ENCODE data around the gene TNNT3. TPM values are rescaled to one million over a fixed set of nuclear protein-coding genes. Genes with fewer than 3 reads are reported as not detected.

TNNT3 gene
- total RNA-seq, 1 experiment from 2014 or later: not detected

GRCh38 chr11:1969776-1970175 is 50.3 kb downstream of the TNNT3 start:
- H3K9me2 ChIP-seq (replicated peaks; ENCODE audit: low read length): no peaks in the 10 kb centered on the region
- H2AFZ ChIP-seq (ENCODE audit: low read length): no peak overlapping the region
- intact Hi-C loops (cut with micrococcal nuclease): no loop called here
- DNase-seq (no peak), ATAC-seq (no peak)
- H3F3A ChIP-seq (ENCODE audit: low read length, unreplicated experiment): no peaks in the 10 kb centered on the region
- no peak overlapping the region for H3K9ac ChIP-seq (ENCODE audit: low read length)
- no peaks in the 10 kb centered on the region for H3K79me2 ChIP-seq (ENCODE audit: low read length)
- no peaks in the 10 kb centered on the region for H3K9me3 ChIP-seq (ENCODE audit: low read length)
- H3K4me3 ChIP-seq (ENCODE audit: low read length): no peak overlapping the region
- CTCF ChIA-PET: no interaction called here
- POLR2A ChIA-PET (ENCODE audit: unreplicated experiment): no interaction called here
- no peaks in the 10 kb centered on the region for H4K20me1 ChIP-seq (ENCODE audit: low read length)
- no peak for TF ChIP-seq EZH2 (IDR thresholded peaks at IDR 0.05; ENCODE audit: low read length, unreplicated experiment)
- TF ChIP-seq EZH2phosphoT487 (IDR thresholded peaks at IDR 0.05; ENCODE audit: borderline replicate concordance, low read length): no peak
- TF ChIP-seq, protein P1, sequence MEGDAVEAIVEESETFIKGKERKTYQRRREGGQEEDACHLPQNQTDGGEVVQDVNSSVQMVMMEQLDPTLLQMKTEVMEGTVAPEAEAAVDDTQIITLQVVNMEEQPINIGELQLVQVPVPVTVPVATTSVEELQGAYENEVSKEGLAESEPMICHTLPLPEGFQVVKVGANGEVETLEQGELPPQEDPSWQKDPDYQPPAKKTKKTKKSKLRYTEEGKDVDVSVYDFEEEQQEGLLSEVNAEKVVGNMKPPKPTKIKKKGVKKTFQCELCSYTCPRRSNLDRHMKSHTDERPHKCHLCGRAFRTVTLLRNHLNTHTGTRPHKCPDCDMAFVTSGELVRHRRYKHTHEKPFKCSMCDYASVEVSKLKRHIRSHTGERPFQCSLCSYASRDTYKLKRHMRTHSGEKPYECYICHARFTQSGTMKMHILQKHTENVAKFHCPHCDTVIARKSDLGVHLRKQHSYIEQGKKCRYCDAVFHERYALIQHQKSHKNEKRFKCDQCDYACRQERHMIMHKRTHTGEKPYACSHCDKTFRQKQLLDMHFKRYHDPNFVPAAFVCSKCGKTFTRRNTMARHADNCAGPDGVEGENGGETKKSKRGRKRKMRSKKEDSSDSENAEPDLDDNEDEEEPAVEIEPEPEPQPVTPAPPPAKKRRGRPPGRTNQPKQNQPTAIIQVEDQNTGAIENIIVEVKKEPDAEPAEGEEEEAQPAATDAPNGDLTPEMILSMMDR (conservative IDR thresholded peaks at IDR 0.05; ENCODE audit: low read depth, low read length): no peak
- H3K4me2 ChIP-seq (ENCODE audit: low read length): no peak overlapping the region
- H3K27ac ChIP-seq (ENCODE audit: low read length): no peak overlapping the region
- H3K36me3 ChIP-seq (ENCODE audit: low read depth, low read length): no peaks in the 10 kb centered on the region
- H3K4me1 ChIP-seq (ENCODE audit: insufficient read depth, low read length): no peaks in the 10 kb centered on the region
- no TSS peak for BruUV-seq (replicated peaks)
- H3K27me3 ChIP-seq (ENCODE audit: low read length): no peaks in the 10 kb centered on the region

GRCh38 chr11:1970956-1971355 is 51.5 kb downstream of the TNNT3 start:
- Histone ChIP-seq H3K27me3 (ENCODE audit: low read length) (no peaks in the 10 kb centered on the region), H3K9me3 (ENCODE audit: low read length) (no peaks in the 10 kb centered on the region), H3K36me3 (ENCODE audit: low read depth, low read length) (no peaks in the 10 kb centered on the region), H3K9me2 (replicated peaks; ENCODE audit: low read length) (no peaks in the 10 kb centered on the region), H3K79me2 (ENCODE audit: low read length) (no peaks in the 10 kb centered on the region), H4K20me1 (ENCODE audit: low read length) (no peaks in the 10 kb centered on the region), H3K4me1 (ENCODE audit: insufficient read depth, low read length) (no peaks in the 10 kb centered on the region), H3K4me3 (ENCODE audit: low read length) (no peak overlapping the region), H2AFZ (ENCODE audit: low read length) (no peak overlapping the region), H3F3A (ENCODE audit: low read length, unreplicated experiment) (no peaks in the 10 kb centered on the region), H3K4me2 (ENCODE audit: low read length) (no peak overlapping the region), H3K27ac (ENCODE audit: low read length) (no peak overlapping the region), H3K9ac (ENCODE audit: low read length) (no peak overlapping the region)
- BruUV-seq (replicated peaks): no TSS peak
- POLR2A ChIA-PET (ENCODE audit: unreplicated experiment): no interaction called here
- intact Hi-C loops (cut with micrococcal nuclease): no loop called here
- no peak for ATAC-seq
- TF ChIP-seq, protein P1 (conservative IDR thresholded peaks at IDR 0.05; ENCODE audit: low read depth, low read length): no peak
- no peak for TF ChIP-seq EZH2phosphoT487 (IDR thresholded peaks at IDR 0.05; ENCODE audit: borderline replicate concordance, low read length)
- no peak for TF ChIP-seq EZH2 (IDR thresholded peaks at IDR 0.05; ENCODE audit: low read length, unreplicated experiment)
- CTCF ChIA-PET: no interaction called here
- no peak for DNase-seq

DNA sequence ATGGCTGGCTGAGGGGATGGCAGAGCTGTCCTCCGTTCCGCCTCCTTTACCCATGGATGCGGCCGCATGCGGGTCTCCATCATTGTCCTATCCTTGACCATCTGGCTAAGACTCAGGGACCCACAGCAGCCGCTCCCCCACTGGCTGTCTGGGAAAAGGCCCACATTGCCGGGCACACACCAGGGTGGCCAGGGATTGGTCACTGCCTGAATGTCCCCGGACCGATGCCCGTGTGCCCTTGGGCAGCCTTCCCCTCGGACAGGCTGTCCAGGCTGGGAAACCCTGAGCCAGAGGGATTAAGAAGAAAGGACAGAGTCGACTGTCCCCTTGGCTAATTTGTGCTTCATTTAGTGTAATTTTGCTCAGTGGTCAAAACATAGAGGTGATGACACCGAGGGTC is 55.7 kb downstream of the TNNT3 start:
- no peaks in the 10 kb centered on the region for H3K36me3 ChIP-seq (ENCODE audit: low read depth, low read length)
- H3K4me2 ChIP-seq (ENCODE audit: low read length): no peak overlapping the region
- no peaks in the 10 kb centered on the region for H3K27me3 ChIP-seq (ENCODE audit: low read length)
- no peak overlapping the region for H3K27ac ChIP-seq (ENCODE audit: low read length)
- no peaks in the 10 kb centered on the region for H3K9me3 ChIP-seq (ENCODE audit: low read length)
- TF ChIP-seq, protein P1 (conservative IDR thresholded peaks at IDR 0.05; ENCODE audit: low read depth, low read length): no peak
- TF ChIP-seq EZH2 (IDR thresholded peaks at IDR 0.05; ENCODE audit: low read length, unreplicated experiment): no peak
- TF ChIP-seq EZH2phosphoT487 (IDR thresholded peaks at IDR 0.05; ENCODE audit: borderline replicate concordance, low read length): no peak
- H2AFZ ChIP-seq (ENCODE audit: low read length): no peak overlapping the region
- no peaks in the 10 kb centered on the region for H3K9me2 ChIP-seq (replicated peaks; ENCODE audit: low read length)
- H3F3A ChIP-seq (ENCODE audit: low read length, unreplicated experiment): no peaks in the 10 kb centered on the region
- H3K9ac ChIP-seq (ENCODE audit: low read length): no peak overlapping the region
- H3K4me1 ChIP-seq (ENCODE audit: insufficient read depth, low read length): no peaks in the 10 kb centered on the region
- H4K20me1 ChIP-seq (ENCODE audit: low read length): no peaks in the 10 kb centered on the region
- DNase-seq (no peak), ATAC-seq (no peak)
- ChIA-PET POLR2A (ENCODE audit: unreplicated experiment) (no interaction called here), CTCF (no interaction called here)
- no peaks in the 10 kb centered on the region for H3K79me2 ChIP-seq (ENCODE audit: low read length)
- no TSS peak for BruUV-seq (replicated peaks)
- intact Hi-C loops (cut with micrococcal nuclease): no loop called here
- no peak overlapping the region for H3K4me3 ChIP-seq (ENCODE audit: low read length)
